ENCODE results near the gene AKR1A1.
"Not testable (repeated sequence)": the region's sequence is repeated elsewhere in the genome, so short reads cannot be mapped to it uniquely, and the experiment has no call there.

The AKR1A1 gene

GRCh38 chr1:45523975-45524374 lies 26.7 kb upstream of the AKR1A1 start:
- not testable (repeated sequence) for DNase-seq (ENCODE audit: low spot score)

- DNase-seq (ENCODE audit: low spot score), result no peak
Measured at GRCh38 chr1:45526135-45526644, 24.4 kb upstream of the AKR1A1 start.

- no peak for DNase-seq (ENCODE audit: low spot score)
Measured at GRCh38 chr1:45530632-45531135, 19.9 kb upstream of the AKR1A1 start.

GRCh38 chr1:45531873-45532272 lies 18.8 kb upstream of the AKR1A1 start:
- DNase-seq (ENCODE audit: low spot score), result no peak

- DNase-seq (ENCODE audit: low spot score), result no peak
Measured at GRCh38 chr1:45535988-45536766, 14.4 kb upstream of the AKR1A1 start.

GRCh38 chr1:45536886-45537285 lies 13.7 kb upstream of the AKR1A1 start:
- DNase-seq (ENCODE audit: low spot score), result no peak

- DNase-seq (ENCODE audit: low spot score), result no peak
Measured at GRCh38 chr1:45541193-45541592, 9.4 kb upstream of the AKR1A1 start.

GRCh38 chr1:45542591-45542990 lies 8.0 kb upstream of the AKR1A1 start:
- peak; percentile 85 for DNase-seq (ENCODE audit: low spot score)

- DNase-seq (ENCODE audit: low spot score), result peak; percentile 39
Measured at GRCh38 chr1:45543581-45544417, 6.8 kb upstream of the AKR1A1 start.

- DNase-seq (ENCODE audit: low spot score), result no peak
Measured at GRCh38 chr1:45544530-45544929, 6.1 kb upstream of the AKR1A1 start.

GRCh38 chr1:45545019-45545493 lies 5.6 kb upstream of the AKR1A1 start:
- DNase-seq (ENCODE audit: low spot score), result no peak

GRCh38 chr1:45545553-45546310 lies 4.9 kb upstream of the AKR1A1 start:
- DNase-seq (ENCODE audit: low spot score), result no peak

GRCh38 chr1:45551684-45552083 lies 1.1 kb downstream of the AKR1A1 start:
- DNase-seq (ENCODE audit: low spot score), result no peak

- no peak for DNase-seq (ENCODE audit: low spot score)
Measured at GRCh38 chr1:45552331-45552730, 1.7 kb downstream of the AKR1A1 start.

- no peak for DNase-seq (ENCODE audit: low spot score)
Measured at GRCh38 chr1:45554198-45554597, 3.6 kb downstream of the AKR1A1 start.

- no peak for DNase-seq (ENCODE audit: low spot score)
Measured at GRCh38 chr1:45557422-45557944, 6.9 kb downstream of the AKR1A1 start.

GRCh38 chr1:45563843-45564242 lies 13.2 kb downstream of the AKR1A1 start:
- DNase-seq (ENCODE audit: low spot score), result no peak

GRCh38 chr1:45566722-45567121 lies 16.1 kb downstream of the AKR1A1 start:
- no peak for DNase-seq (ENCODE audit: low spot score)

- no peak for DNase-seq (ENCODE audit: low spot score)
Measured at GRCh38 chr1:45567911-45568310, 17.3 kb downstream of the AKR1A1 start.

- no peak for DNase-seq (ENCODE audit: low spot score)
Measured at GRCh38 chr1:45568421-45568820, 17.8 kb downstream of the AKR1A1 start.

GRCh38 chr1:45569571-45569961 lies 18.9 kb downstream of the AKR1A1 start:
- no peak for DNase-seq (ENCODE audit: low spot score)
